Suppressor macrophage (primary cell): ENCODE results near the gene MYO7B.

Experiments
- DNase-seq, 4 experiments: peaks; one replicate each; pipeline ENCODE4 v3.0.0-alpha.2; 2020 to 2022

Gene MYO7B

DNA sequence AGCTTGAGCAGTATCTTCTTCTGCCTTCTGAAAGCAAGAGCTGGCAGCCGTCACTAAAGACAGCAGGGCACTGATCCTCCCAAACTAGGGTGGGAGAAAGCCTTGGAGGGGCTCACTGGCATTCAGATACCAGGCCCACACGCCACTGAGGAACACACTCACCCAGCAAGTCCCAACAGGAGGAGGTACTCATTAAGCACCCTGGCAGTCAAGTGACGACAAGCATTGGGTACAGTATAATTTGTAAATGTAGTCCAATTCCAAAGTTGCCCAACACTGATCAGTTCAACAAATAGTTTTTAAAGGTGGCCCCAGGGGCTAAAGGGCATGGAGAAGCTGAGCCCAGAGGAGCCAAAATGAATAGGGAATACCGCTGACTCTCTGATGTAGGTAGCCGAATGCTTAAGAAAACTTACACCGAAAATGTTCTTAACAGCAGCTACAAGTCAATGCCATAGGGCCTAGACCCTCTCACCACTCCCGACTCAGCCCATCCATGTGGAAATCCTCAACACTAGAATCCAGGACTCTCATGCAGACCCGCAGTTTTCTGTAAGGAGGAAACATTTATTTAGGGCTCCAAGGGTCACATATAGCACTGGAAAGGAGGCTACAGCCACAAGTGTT lies 129.9 kb downstream of the MYO7B start:
- no peak for DNase-seq

DNA sequence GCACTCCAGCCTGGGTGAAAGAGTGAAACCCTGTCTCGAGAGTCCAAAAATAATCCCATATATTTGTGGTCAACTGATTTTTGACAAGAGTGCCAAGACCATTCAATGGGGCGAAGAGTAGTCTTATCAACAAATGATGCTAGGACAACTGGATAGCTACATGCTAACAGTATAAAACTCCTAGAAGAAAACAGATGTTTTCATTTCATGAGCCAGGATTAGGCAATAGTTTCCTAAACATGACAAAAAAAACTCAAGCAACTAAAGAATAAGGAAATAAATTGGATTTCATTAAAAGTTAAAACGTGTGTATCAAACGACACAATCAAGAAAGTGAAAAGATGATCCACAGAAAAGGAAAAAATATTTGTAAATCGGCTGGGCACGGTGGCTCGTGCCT lies 133.6 kb downstream of the MYO7B start:
- no peak for DNase-seq

DNA sequence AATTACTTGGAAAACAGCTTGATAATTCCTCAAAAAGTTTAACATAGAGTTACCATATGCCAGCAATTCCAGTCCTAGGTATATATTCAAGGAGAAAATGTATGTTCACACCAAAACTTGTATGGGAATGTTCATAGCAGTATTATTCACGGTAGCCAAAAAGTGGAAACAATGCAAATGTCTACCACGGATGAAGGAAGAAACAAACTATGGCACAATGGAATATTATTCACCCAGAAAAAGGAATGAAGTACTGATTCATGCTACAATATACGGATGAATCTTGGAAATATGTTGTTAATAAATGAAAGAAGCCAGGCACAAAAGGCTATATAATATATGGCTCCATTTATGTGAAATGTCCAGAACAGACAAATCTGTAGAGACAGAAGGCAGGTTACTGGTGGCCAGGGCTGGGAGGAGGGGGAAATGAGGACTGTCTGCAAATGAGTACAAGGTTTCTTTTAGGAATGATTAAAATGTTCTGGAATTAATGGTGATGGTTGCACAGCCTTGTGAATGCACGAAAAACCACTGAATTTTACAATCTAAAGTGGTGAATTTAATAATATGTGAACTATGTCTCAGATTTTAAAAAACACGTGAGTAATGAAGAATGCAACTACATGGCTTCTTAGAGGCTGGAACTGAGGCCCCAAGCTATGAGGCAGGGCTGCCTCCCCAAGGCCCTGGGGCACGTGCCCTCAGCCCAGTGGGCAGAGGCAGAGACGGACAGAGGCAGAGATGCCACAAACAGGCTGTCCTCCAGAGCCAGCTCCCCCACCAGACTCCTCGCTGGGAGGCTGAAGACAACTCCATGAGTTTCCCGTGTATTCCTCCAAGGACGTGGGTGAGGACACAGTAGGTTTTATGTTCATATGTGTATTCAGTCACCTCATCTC lies 134.8 kb downstream of the MYO7B start:
- DNase-seq: no peak

DNA sequence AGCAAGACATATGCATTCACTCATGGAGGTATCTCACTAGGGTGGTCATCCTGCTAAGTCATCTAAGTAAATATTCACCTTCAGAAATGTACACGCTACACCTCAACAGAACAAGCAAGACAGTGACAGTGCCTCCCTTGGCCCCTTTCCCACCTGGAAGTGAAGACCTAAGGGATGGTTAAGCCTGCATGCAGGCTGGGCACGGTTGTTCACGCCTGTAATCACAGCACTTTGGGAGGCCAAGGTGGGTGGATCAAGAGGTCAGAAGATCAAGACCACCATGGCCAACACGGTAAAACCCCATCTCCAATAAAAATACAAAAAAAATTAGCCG lies 135.4 kb downstream of the MYO7B start:
- no peak for DNase-seq

DNA sequence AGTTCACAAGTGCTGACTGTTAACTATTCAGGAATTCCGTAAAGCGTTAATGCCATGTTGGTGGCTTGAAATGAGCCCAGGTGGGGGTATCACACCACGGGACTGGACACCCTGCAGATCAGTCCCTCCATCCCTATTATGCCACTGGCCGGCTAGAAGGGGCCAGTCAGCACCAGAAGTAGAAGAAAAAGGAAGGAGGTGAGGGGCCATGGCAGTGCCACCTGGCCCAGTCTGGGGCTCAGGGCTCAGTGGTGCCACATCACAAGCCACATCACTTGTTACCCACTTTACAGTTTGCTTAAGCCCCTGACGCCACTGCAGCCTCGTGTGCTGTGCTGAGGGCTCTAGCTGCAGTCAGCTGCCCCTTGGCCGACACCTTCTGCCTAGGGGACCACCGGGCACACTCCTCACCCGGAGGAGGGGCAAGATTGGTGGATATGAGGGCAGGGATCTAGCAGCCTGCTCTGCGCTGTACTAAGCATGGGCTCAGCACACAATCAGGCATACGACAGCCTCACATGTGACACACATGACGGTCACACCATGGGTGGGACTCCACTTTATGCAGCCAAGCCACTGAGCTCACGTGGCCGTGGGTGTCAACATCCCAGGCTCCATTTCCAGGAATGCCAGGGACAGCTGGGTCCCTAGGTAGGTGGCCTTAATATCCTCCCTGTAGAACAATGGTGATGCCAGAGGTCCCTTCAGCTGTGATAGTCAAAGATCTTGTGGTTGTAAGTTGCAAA lies 136.2 kb downstream of the MYO7B start:
- DNase-seq: peak in 1 of 4 experiments; percentile 27

DNA sequence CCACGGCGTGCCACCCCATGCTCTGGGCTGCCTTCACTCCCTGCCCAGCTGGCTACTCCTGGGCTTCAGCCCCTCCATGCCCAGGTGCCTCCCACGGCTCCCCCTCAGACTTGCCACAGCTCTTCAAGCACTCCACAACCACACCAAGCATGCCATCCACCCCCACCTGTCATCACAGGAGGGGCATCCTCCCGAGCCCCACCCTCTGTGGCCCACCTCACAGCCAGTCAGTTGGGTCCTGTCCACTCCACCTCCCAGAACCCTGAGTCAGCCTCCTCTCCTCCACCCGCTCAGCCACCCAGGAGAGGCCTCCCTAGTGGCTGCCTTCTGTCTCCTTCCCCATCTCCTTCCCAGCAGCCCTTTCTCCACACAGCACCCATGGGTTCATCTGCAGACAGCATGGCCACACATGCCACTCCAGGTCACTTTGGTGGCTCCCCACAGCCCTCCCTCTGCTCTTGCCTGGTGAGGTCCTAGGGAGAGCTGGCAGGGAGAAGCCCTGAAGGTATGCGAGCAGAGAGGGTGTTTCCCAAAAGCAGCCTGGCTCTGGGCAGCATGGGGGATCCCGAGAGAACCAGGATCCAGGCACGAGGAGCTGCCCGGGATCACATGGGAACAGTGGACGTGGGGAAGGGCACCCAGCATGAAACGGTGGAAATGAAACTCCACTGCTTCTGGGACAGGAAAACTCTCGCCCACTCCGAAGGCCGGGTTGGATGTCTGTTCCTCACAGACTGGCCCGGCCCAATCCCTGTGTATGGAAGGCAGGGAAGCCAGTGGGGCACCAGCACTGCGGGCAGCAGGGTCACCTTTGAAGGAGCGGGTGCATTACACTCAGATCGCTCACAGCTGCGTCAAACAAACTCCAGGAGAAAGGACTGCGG lies 137.1 kb downstream of the MYO7B start:
- peak in 1 of 4 experiments; percentile 41 for DNase-seq

DNA sequence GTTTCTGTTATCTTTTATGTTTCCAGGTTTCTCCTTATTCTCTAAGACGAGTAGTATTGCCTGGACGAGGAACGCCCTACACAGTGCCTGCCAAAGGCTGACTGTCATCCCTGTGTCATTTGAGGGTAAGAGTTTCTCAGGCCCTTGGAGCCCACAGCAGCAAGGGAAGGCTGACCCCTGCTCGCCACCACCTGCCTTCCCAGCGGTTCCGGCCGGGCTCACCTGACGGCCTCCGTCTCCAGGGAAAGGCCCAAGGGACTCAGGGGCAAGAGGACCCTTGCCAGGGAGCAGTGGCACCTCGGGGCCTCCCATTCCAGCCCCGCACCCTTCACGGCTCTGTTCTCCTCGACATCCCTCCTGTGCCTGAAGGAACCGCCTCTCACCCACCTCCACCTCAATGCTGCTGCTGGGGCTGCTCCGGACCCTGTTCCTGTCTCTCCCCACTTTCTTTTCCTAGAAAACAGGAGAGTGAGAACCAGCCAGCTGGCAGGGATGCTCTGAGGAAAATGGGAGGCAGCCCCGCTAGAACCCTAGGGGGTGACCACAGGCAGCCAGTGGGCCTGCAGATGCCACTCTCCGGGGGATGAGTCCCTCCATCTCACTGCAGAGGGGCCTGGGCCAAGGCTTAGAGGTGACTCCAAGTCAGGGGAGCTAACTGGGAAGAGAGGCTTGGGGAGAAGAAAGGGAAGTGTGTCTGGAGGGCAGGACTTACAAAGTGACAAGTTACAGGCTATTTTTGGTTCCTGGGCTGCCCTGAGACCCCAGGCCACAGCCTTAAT lies 138.0 kb downstream of the MYO7B start:
- DNase-seq: peak in 2 of 4 experiments; percentile 10 to 30

DNA sequence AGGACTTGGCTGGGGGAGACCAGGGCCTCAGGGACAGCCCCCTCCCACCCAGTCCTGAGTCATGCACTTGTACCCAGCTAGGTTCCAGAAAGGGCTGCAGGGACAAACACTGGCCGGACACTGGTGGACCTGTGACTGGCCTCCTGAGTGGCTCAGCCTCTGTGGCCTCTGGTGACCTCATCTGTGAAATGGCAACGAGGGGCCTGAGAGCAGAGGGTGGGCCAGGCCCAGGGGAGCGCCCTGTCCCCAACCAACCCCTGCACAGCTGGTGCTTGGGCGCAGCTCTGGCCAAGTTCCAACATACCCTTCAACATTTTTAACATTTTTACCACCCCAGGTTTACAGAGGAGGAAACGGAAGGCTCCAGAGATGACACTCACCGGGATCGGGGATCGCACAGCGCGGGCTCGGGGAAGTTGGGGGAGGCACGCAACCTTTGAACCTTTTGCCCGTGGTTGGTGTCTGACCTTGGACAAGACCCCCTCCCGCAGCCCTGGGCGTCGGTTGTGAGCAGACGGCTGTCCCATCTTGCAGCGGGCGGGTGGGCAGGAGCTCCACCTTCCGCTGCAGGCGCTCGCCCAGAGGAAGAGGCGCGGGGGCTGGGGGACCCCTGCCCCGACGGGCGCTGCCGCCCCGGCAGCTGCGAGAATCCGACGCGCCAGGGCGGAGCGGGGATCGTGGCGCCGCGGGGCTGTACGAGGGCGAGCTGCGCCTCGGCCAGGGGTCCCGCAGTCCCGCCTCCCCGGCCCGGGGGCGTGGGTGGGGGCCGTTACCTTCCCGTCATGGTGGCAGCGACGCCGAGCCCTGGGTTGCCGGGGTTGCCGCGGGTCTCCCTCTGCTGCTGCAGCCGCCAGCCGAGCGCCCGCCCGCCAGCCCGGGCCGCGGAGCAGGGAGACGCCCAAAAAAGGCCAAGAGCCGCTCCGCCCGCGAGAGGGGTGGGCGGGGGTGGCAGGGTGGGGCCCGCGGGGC lies 139.0 kb downstream of the MYO7B start:
- DNase-seq: peak in 3 of 4 experiments; percentile 20 to 52 (median 47)

DNA sequence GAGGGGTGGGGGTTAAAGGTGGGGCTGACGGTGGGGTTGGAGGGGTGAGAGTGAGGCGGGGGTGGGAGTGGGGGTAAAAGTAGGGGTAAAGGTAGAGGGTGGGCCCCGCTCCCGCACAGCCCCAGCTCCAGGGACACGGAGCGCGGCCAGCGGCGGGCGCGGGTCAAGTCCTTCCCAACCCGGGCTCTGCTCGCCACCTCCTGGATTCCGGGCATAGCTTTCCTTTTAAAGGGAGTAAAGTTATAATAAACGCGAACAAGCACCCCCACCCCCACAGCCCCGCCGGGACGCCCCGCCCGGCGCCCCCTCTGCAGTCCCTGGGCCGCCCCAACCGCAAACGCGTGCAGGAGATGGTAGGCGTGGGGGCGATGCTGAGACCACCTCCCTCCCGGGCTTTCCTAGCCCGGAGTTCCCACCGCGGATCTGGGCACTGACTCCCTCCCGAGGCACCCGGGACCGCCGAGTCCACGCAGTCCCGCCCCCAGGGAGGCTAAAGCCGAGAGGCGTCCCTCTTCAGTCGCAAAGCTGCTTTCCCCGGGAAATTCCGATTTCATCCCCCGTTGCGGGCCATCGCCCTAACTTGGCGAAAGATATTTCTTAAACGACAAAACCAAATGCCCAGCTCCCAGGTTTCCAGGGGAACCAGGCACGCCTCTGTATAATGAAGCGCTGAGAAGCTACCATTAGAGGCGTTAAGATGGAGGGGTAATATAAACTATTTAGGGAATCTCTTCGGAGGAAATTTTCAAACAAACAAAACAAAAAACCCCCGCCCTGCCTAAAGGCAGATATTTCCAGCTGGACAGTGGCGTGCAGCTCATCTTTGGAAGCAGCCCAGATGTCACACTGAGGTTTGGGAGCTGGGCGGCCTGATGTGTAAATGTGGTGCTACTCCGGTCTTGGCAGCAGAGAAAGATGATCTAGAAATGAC lies 140.1 kb downstream of the MYO7B start, which contains the start of gene LIMS2:
Gene LIMS2 (minus strand): TSS at position 200 of the 931 bp plus-strand sequence. CDS start 506 bp downstream, outside the sequence.
- peak in 3 of 4 experiments; percentile 15 to 49 (median 31) for DNase-seq

DNA sequence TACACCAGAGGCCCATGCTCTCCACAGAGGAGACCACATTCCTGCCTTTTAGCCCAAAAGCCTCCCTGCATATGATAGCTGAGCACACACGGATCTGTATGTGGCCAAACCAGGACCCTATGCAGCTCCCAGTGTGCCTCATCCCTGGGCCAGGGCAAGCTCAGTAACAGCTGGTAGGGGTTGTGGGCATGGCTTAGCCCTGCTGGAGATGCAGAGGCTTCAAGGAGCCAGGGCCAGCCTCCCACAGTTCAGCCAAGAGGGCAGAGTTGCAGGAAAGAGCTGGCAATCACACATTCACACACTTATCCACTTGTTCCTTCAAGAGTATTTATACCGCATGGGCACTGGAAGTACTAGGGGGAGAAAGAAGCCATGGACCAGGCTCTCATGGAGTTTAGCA lies 141.4 kb downstream of the MYO7B start:
- no peak for DNase-seq

DNA sequence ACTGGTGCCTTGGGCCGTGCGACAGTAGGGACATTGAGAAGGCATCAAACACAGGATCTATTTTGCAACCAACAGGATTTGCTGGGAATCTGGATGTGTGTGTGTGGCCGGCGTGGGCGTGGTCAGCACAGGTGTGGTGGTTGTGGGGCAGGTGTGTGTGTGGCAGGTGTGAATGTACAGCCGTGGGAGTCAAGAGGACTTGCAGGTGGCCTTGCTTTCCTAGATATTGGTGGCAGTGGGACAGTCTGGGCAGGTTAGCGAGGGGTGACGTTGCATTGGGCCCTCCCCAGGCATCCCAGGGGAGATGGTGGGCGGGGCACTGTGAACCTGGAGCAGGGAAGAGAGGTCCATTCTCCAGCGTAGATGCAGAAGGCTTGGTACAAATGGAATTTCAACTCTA lies 143.0 kb downstream of the MYO7B start:
- no peak for DNase-seq

DNA sequence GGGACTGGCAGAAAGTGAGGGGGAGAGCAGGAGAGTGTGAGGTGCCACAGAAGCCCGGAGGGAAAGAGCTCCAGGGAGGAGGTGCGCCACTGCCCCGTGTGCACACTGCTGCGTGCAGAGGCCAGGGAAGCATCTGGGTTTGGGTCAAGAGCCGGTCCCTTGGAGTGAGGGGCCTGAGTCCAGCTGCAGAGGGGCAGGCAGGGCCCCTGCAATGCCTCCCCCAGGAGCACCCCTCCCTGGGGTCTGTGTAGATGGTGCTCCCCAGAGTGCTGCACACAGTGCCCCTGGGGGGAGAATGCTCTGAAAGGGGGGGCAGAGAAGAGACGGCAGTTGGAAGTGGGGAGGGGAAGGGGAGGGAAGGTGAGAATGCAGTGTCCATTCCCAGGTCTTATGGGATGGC lies 143.5 kb downstream of the MYO7B start:
- no peak for DNase-seq

DNA sequence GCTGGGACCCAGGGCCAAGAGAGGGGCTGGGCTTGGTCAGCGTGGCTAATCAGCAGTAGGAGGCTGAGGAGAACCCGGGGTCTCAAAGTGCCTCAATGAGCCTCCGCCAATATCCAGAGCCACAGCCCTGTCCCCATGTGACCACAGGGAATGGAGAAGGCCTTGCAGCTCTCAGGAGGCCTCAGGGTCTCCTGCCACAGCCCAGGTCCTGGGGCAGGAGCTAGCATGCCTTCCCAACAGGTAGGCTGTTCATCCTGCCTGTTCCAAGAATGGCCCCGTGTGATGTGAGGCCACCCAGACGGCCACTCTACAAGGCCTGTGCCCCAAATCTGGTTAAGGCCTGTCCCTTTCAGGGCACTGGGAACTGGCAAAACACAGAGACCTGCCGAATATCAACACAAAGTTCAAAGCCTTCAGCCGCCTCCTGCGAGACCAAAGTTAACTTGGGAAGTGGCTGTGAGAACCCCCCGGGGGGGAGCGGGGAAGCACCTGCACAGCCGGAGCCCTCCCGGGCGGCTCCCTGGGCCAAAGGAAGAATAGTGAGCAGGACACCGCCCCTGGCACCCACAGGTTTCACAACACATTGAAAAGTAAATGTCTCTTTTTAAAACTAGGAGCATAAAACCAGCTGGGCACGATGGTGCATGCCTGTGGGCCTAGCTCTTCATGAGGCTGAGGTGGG lies 144.3 kb downstream of the MYO7B start:
- no peak for DNase-seq

DNA sequence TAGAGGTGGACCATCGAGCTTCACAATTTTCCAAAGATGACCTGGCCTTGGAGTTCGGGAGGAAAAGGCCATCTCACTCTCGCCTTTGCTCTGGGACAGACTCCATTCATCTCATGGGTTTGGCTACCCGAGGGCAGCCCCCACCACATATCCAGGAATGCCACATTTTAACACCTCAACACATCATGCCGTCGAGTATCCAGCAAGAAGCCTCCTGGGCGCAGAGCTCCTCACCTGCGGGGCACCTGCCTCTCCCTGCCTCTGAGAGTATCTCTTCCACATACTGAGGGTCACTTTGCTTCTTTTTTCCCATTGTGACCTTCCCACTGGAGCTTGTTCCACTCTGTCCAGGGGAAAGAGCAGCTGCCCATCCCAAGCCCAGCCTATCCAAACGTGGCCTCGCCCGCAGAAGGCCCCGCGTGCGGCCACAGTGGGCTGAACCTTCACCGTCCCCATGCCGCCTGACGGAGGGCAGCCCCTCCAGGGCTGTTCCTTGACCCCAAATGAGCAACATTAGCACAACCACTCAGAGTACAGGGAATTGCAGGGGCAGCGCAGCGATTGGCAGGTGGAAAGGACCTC lies 145.3 kb downstream of the MYO7B start:
- no peak for DNase-seq

DNA sequence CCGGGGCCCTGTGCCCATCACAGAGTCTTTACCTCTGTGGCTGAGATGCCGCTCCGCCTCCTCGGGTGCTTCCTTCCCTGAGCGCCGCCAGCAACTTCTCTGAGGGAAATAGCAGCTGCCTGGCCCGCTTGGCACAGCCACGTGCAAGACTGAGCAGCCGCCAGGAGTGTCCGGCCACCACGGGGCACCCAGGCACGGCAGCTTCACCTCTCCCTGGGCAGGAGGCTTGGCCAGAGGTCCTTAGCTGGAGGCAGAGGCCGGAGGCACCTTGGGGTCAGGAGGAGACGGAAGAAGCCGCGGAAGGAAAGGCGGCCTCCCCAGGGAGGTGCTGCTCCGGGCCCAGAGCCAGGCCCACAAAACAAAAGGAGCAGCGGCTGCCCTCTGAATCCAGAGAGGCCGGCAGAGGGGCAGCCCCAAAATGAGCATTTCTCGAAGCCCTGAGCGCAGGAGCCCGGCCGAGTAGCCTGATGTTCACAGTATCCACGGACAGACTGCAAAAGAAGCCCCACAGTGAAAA lies 145.9 kb downstream of the MYO7B start:
- DNase-seq: peak in 2 of 4 experiments; percentile 13 to 35

DNA sequence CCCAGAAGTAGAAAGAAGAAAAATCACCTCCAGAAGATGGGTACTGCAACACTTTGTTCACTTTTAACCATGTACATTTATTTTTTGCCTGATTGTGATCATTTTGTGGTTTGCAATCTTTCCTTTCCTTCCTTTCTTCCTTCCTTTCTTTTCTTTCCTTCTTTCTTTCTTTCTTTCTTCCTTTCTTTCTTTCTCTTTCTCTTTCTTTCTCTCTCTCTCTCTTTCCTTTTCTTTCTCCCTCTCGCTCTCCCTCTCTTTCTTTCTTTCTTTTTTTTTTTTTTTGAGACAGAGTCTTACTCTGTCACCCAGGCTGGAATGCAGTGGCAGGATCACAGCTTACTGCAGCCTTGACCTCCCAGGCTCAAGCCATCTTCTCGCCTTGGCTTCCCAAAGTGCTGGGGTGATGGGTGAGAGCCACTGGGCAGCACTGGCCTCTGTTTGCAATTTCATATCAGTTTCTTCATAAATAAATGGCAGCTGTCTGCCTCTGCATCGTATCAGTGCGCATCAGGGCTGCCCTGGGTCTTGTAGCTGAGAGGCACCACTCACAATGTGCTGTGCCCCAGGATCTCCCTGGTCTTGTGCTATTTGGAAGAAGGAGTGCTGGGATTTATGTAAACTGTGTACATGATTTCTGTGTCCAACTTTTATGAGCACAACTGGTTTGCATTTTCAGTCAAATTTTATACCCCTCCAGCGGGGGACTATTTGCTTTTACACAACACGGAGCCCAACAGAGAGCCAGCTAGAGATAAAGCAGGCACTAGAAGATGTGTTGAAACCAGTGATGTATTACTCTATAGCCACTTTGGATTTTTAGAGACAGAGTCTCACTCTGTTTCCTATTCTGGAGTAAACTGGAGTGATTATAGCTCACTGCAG lies 146.7 kb downstream of the MYO7B start:
- no peak for DNase-seq

DNA sequence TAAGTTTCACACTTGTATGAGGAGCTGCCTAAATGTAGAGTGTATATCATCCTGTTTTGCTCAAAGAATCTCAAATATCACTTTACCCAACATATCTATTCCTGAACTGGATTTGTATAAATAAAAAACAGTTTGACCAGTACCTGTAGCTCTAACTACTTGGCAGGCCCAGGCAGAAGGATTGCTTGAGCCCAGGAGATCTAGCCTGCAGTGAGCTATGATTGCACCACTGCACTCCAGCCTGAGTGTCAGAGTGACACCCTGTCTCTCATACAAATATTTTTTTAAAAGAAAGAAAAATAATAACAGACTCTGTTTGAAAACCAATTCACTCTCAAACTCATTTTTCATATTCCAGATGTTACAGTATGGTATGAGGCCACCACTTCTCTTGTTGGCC lies 147.6 kb downstream of the MYO7B start:
- no peak for DNase-seq
